Measurements from ENCODE around the gene PTPRN2.

The PTPRN2 gene

DNA sequence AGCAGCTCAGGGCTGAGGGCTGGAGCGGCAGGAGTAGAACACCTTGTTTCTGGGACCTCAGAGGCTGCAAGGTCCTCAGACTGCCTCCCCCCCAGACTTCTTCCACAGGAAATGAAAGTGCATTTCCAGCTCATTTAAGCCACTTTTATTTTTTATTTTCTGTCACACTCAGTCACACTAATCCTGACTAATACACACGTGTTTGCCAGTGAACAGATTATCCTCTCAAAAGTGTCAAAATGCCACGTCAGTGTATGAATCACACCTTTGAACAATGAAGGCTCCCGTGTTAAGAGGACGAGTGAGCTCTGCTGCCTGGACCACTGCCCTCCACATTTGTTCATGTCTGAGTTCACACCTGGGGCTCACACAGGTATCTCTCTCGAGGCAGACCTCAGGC is 762.3 kb downstream of the PTPRN2 start:
- no peak overlapping the region for H3K4me3 Mint-ChIP-seq
- H3K4me1 Mint-ChIP-seq: no peaks in the 10 kb centered on the region
- ATAC-seq (replicated peaks; ENCODE audit: extremely low read depth, poor library complexity, severe bottlenecking) (no peak), DNase-seq (ENCODE audit: low spot score in 2 of 2) (no peak)
- no peaks in the 10 kb centered on the region for H3K9me3 Mint-ChIP-seq
- H3K27ac Mint-ChIP-seq (ENCODE audit: low read depth): no peak overlapping the region
- H3K27me3 Mint-ChIP-seq: no peaks in the 10 kb centered on the region
- no peaks in the 10 kb centered on the region for H3K36me3 Mint-ChIP-seq (ENCODE audit: insufficient read depth)

DNA sequence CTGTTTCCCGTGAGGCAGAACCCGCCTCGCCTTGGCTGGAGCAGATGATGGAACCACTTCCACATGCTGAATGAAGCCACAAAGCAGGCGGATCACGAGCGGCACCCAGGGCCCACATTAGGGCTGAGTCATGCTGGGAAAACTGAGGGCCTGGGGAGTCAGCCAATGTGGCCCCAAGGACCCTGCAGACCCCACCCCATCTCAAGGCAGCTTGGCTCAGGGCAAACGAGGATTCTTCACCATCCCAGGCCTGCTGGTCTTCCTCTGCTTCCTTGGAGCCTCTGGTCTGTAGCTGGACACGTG is 762.9 kb downstream of the PTPRN2 start:
- ATAC-seq (replicated peaks; ENCODE audit: extremely low read depth, poor library complexity, severe bottlenecking) (no peak), DNase-seq (ENCODE audit: low spot score in 2 of 2) (no peak)
- Mint-ChIP-seq H3K9me3 (no peaks in the 10 kb centered on the region), H3K27me3 (no peaks in the 10 kb centered on the region), H3K36me3 (ENCODE audit: insufficient read depth) (no peaks in the 10 kb centered on the region), H3K27ac (ENCODE audit: low read depth) (no peak overlapping the region), H3K4me1 (no peaks in the 10 kb centered on the region), H3K4me3 (no peak overlapping the region)

DNA sequence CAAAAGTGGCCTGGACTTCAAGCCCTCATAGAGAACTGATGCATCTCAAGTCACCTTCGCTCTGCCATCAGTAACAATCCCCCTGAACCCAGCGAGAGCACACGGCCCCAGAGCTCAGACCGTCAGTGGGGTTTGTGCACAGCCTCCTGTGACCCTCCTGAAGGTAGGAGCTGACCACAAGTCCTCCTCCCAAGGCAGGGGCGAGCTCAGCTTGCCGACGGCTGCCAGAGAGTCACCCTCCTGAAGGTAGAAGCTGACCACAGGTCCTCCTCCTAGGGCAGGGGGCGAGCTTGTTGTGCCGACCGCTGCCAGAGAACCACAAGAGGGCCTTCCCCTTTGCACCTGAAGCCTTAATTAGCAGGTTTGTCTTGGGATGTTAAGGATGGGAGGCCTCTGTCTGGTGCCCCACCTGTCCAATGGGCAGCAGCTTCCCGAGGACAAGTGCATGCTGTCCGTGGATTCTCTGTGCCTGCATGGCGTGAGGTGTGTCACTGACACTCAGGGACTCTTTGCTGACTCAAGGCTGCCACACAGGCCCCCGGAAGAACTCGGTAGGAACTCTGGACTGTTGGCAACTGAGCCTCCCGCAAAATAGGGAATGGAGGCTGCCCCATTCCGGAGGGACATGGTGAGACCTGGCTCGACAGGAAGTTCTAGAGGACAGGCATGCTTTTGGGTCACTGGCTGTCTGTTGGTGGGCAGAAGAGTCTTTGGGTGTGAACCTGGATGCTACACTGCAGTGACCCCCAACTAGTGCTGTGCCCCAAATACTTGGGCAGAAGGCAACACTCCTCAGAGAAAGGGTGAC is 763.4 kb downstream of the PTPRN2 start:
- Mint-ChIP-seq H3K27me3 (no peaks in the 10 kb centered on the region), H3K27ac (ENCODE audit: low read depth) (no peak overlapping the region), H3K4me3 (no peak overlapping the region), H3K9me3 (no peaks in the 10 kb centered on the region), H3K4me1 (no peaks in the 10 kb centered on the region), H3K36me3 (ENCODE audit: insufficient read depth) (no peaks in the 10 kb centered on the region)
- no peak for ATAC-seq (replicated peaks; ENCODE audit: extremely low read depth, poor library complexity, severe bottlenecking)
- no peak for DNase-seq (ENCODE audit: low spot score in 2 of 2)

GRCh38 chr7:157822688-157823031 is 765.0 kb downstream of the PTPRN2 start:
- H3K27ac Mint-ChIP-seq (ENCODE audit: low read depth): no peak overlapping the region
- DNase-seq (ENCODE audit: low spot score in 2 of 2): no peak
- no peak for ATAC-seq (replicated peaks; ENCODE audit: extremely low read depth, poor library complexity, severe bottlenecking)
- H3K27me3 Mint-ChIP-seq: no peaks in the 10 kb centered on the region
- no peaks in the 10 kb centered on the region for H3K4me1 Mint-ChIP-seq
- H3K9me3 Mint-ChIP-seq: peaks cover 5% of the 10 kb centered on the region
- no peak overlapping the region for H3K4me3 Mint-ChIP-seq
- no peaks in the 10 kb centered on the region for H3K36me3 Mint-ChIP-seq (ENCODE audit: insufficient read depth)

DNA sequence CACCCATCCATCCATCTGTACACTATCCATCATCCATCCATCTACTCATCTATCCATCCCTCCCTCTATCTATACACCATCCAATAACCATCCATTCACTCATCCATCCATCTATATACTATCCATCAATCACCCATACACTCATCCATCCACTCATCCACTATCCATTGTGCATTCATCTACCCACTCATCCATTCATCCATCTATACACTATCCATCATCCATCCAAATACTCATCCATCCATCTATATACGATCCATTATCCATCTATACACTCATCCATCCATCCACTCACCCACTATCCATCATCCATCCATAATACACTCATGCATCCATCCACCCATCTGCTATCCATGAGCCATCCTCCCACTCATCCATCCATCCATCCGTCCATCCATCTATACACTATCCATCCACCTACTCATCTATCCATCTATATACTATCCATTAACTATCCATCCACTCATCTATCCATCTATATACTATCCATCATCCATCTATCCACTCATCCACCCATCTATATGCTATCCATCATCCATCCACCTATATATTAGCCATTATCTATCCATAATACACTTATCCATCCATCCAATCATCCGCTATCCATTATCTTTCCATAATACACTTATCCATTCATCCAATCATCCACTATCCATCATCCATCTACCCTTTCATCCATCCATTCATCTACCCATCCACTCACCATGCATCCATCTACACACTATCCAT is 765.5 kb downstream of the PTPRN2 start:
- Mint-ChIP-seq H3K9me3 (peaks cover 6% of the 10 kb centered on the region), H3K27ac (ENCODE audit: low read depth) (no peak overlapping the region), H3K4me3 (no peak overlapping the region), H3K36me3 (ENCODE audit: insufficient read depth) (no peaks in the 10 kb centered on the region), H3K4me1 (no peaks in the 10 kb centered on the region), H3K27me3 (no peaks in the 10 kb centered on the region)
- no peak for DNase-seq (ENCODE audit: low spot score in 2 of 2)
- ATAC-seq (replicated peaks; ENCODE audit: extremely low read depth, poor library complexity, severe bottlenecking): no peak

- no peak overlapping the region for H3K4me3 Mint-ChIP-seq
- no peaks in the 10 kb centered on the region for H3K36me3 Mint-ChIP-seq (ENCODE audit: insufficient read depth)
- H3K27me3 Mint-ChIP-seq: no peaks in the 10 kb centered on the region
- H3K9me3 Mint-ChIP-seq: peaks cover 6% of the 10 kb centered on the region
- no peak for DNase-seq (ENCODE audit: low spot score in 2 of 2)
- no peak for ATAC-seq (replicated peaks; ENCODE audit: extremely low read depth, poor library complexity, severe bottlenecking)
- no peaks in the 10 kb centered on the region for H3K4me1 Mint-ChIP-seq
- H3K27ac Mint-ChIP-seq (ENCODE audit: low read depth): no peak overlapping the region
These were observed 766.8 kb downstream of the PTPRN2 start for GRCh38 chr7:157820796-157821195.

- DNase-seq (ENCODE audit: low spot score in 2 of 2) (no peak), ATAC-seq (replicated peaks; ENCODE audit: extremely low read depth, poor library complexity, severe bottlenecking) (no peak)
- Mint-ChIP-seq H3K36me3 (ENCODE audit: insufficient read depth) (no peaks in the 10 kb centered on the region), H3K27me3 (no peaks in the 10 kb centered on the region), H3K27ac (ENCODE audit: low read depth) (no peak overlapping the region), H3K4me3 (no peak overlapping the region), H3K9me3 (peaks cover 6% of the 10 kb centered on the region), H3K4me1 (no peaks in the 10 kb centered on the region)
These were observed 768.2 kb downstream of the PTPRN2 start for GRCh38 chr7:157819455-157819807.

GRCh38 chr7:157818701-157819454 is 768.7 kb downstream of the PTPRN2 start:
- DNase-seq (ENCODE audit: low spot score in 2 of 2) (no peak), ATAC-seq (replicated peaks; ENCODE audit: extremely low read depth, poor library complexity, severe bottlenecking) (no peak)
- H3K27ac Mint-ChIP-seq (ENCODE audit: low read depth): no peak overlapping the region
- no peaks in the 10 kb centered on the region for H3K27me3 Mint-ChIP-seq
- H3K36me3 Mint-ChIP-seq (ENCODE audit: insufficient read depth): no peaks in the 10 kb centered on the region
- H3K9me3 Mint-ChIP-seq: peaks cover 6% of the 10 kb centered on the region
- H3K4me3 Mint-ChIP-seq: no peak overlapping the region
- H3K4me1 Mint-ChIP-seq: no peaks in the 10 kb centered on the region

DNA sequence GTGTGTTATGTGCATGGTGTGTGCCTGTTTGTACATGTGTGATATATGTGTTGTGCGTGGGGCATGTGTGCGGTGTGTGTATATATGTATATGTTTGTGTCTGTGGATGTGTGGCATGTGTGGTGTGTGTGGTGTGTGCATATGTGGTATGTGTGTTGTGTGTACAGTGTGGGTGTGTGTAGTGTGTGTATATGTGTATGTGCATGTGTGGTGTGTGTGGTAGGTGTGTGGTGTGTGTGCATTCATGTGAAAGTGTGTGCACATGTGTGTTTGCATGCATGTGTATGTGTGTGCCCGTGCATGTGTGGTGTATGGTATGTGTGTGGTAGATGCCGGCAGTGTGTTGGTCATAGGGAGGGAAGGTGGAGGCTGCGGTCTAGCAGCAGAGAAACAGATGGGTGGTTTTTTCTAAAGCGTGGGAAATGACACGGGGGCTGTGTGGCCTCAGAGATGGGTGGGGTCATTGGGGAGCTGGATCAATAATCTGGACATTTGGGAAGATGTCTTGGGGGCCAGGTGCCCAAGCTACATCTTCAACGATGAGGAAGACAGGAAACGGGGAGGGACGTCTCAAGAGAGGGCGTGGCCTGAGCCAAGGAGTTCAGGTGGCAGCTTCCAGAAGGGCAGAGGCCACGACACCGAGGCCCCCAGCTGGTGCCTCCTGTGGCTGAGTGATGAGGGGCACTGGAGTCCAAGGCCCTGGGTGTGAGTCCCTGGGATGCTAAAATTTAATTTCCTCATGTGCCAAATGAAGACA is 769.5 kb downstream of the PTPRN2 start:
- no peak for DNase-seq (ENCODE audit: low spot score in 2 of 2)

DNA sequence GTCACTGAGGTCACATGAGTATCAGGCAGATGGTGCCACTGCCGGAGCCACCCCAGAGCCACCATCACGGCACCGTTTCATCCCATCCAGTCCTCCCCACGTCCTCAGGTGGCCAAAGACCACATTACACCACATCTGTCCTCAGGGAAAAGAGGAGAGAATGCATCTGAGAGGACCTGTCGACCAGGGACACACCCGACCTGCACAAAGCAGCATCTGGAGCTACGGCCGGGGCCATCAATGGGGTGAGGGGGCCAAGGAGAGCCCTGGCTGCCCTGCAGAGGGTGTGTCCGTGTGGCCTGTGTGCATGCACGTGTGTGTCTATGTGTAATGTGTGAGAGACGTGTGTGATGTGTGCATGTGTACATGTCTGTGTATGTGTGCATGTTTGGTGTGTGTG is 770.2 kb downstream of the PTPRN2 start:
- no peaks in the 10 kb centered on the region for H3K36me3 Mint-ChIP-seq (ENCODE audit: insufficient read depth)
- H3K27me3 Mint-ChIP-seq: no peaks in the 10 kb centered on the region
- no peak for DNase-seq (ENCODE audit: low spot score in 2 of 2)
- no peak for ATAC-seq (replicated peaks; ENCODE audit: extremely low read depth, poor library complexity, severe bottlenecking)
- H3K4me1 Mint-ChIP-seq: no peaks in the 10 kb centered on the region
- no peak overlapping the region for H3K27ac Mint-ChIP-seq (ENCODE audit: low read depth)
- no peak overlapping the region for H3K4me3 Mint-ChIP-seq
- peaks cover 6% of the 10 kb centered on the region for H3K9me3 Mint-ChIP-seq

More for the DNA sequence above, 769.5 kb downstream of the PTPRN2 start:
- H3K4me3 Mint-ChIP-seq: no peak overlapping the region
- H3K27ac Mint-ChIP-seq (ENCODE audit: low read depth): no peak overlapping the region
- H3K4me1 Mint-ChIP-seq: no peaks in the 10 kb centered on the region
- ATAC-seq (replicated peaks; ENCODE audit: extremely low read depth, poor library complexity, severe bottlenecking): no peak
- peaks cover 6% of the 10 kb centered on the region for H3K9me3 Mint-ChIP-seq
- H3K27me3 Mint-ChIP-seq: no peaks in the 10 kb centered on the region
- H3K36me3 Mint-ChIP-seq (ENCODE audit: insufficient read depth): no peaks in the 10 kb centered on the region

DNA sequence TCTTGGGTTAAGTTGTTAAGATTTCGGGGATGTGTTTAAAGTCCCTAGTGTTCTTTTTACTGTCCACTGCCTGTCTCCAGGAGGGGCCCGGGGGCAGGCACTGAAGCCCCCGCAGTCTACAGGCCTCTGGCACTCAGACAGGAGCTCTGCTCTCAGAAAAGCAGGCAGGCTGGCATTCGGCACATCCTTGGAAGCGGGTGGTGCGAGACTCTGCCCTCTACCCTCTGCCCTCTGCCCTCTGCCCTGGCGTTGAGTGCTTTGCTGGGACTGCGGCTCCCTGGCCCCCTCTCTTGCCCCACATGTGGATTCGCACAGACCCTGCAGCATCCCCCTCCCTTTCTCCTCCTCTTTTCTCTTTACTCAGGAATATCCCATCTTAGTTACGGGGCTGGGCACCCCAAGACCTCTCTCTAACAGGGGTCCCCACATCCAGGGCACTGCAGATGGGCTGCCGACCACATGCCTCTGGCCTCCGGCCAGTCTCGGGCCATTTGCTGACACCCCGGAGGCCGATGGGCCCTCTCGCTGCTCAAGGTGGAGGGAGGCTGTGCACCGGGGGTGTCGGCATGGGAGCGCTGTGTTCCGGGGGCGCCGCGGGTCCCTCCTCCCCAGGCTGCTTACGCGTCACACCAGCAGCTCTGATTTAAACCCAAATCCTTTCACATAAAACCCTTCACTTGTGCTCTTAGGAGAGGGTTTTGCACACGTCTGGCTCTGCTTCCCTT is 770.9 kb downstream of the PTPRN2 start:
- Mint-ChIP-seq H3K9me3 (peaks cover 6% of the 10 kb centered on the region), H3K27me3 (no peaks in the 10 kb centered on the region), H3K36me3 (ENCODE audit: insufficient read depth) (no peaks in the 10 kb centered on the region), H3K4me3 (no peak overlapping the region), H3K4me1 (no peaks in the 10 kb centered on the region), H3K27ac (ENCODE audit: low read depth) (no peak overlapping the region)
- DNase-seq (ENCODE audit: low spot score in 2 of 2) (no peak), ATAC-seq (replicated peaks; ENCODE audit: extremely low read depth, poor library complexity, severe bottlenecking) (no peak)

- ATAC-seq (replicated peaks; ENCODE audit: extremely low read depth, poor library complexity, severe bottlenecking) (no peak), DNase-seq (ENCODE audit: low spot score in 2 of 2) (no peak)
- no peaks in the 10 kb centered on the region for H3K27me3 Mint-ChIP-seq
- peaks cover 6% of the 10 kb centered on the region for H3K9me3 Mint-ChIP-seq
- no peaks in the 10 kb centered on the region for H3K36me3 Mint-ChIP-seq (ENCODE audit: insufficient read depth)
- H3K4me3 Mint-ChIP-seq: no peak overlapping the region
- no peaks in the 10 kb centered on the region for H3K4me1 Mint-ChIP-seq
- H3K27ac Mint-ChIP-seq (ENCODE audit: low read depth): no peak overlapping the region
These were observed 771.5 kb downstream of the PTPRN2 start for GRCh38 chr7:157816086-157816485.

Measured in central memory CD8-positive, alpha-beta T cell (primary cell).